K562 (cell line): ENCODE results near the gene CCDC167. TPM values are rescaled to one million over a fixed set of nuclear protein-coding genes. Genes with fewer than 3 reads are reported as not detected.

ENCODE experiments used
- ATAC-seq: fragments of 200-7000 bp; cut with Tn5 transposase; 3 replicates; pipeline ENCODE4 v1.9.1; 2020; ENCODE audit warnings: moderate library complexity
- BruUV-seq: library from RNA; stranded (reverse); fragments of 400-500 nt; replicated peaks from 2 replicates; lab custom pipeline; 2021; lab: Mats Ljungman, UMichigan
- CTCF ChIA-PET: fragments of 300-600 bp; formaldehyde crosslinking; extraction: SDS; loops from one replicate; lab custom pipeline; 2021; ENCODE audit warnings: low intra/inter-chr PET ratio; lab: Yijun Ruan, JAX
- POLR2A ChIA-PET: fragments of 300-600, 350-650 bp; sonication (Branson Sonifier 250); formaldehyde crosslinking; extraction: SDS; loops from one replicate; lab custom pipeline; 2021; ENCODE audit warnings: antibody characterized with exemption, inconsistent platforms; lab: Yijun Ruan, JAX
- DNase-seq, 4 experiments: peaks; one replicate each; pipeline versions ENCODE4 v3.0.0 to v3.0.0-alpha.2; 2011 to 2018; ENCODE audit warnings: low spot score in 3 of 4, mixed read lengths in 3 of 4; ENCODE audit errors: extremely low read depth in 1 of 4
- FAIRE-seq: peaks from 2 replicates; lab custom pipeline; 2011; peaks lifted over from hg19 to GRCh38; lab: Jason Lieb, UNC
- H2AFZ ChIP-seq: 2 replicates; pipeline ENCODE4 v1.6.0; 2011; ENCODE audit warnings: low read depth, low read length, control low read depth, inconsistent platforms
- H3K27ac ChIP-seq: fragments of 200-600 bp; 3 replicates; pipeline ENCODE4 v1.8.0; 2011; ENCODE audit warnings: low read depth, mild to moderate bottlenecking, control low read depth, inconsistent platforms, low read length, moderate library complexity, mixed read lengths; ENCODE audit errors: extremely low read depth
- H3K27me3 ChIP-seq, 2 experiments: fragments of 300-600 bp in 1 of 2; 2 replicates in 1 of 2; 3 replicates in 1 of 2; pipeline versions ENCODE4 v1.6.0 to v1.8.0; 2011; ENCODE audit warnings: inconsistent platforms in 2 of 2, low read length in 2 of 2, mild to moderate bottlenecking in 1 of 2, mixed read lengths in 1 of 2, moderate library complexity in 1 of 2; ENCODE audit not compliant: control insufficient read depth in 2 of 2, insufficient read depth in 2 of 2
- H3K36me3 ChIP-seq: fragments of 300-600 bp; 3 replicates; pipeline ENCODE4 v1.8.0; 2011; ENCODE audit warnings: mild to moderate bottlenecking, low read length, inconsistent platforms; ENCODE audit not compliant: control insufficient read depth, insufficient read depth
- H3K4me1 ChIP-seq, 2 experiments: fragments of 200-600 bp in 1 of 2; replicated peaks in 1 of 2; 2 replicates in 1 of 2; 3 replicates in 1 of 2; pipeline versions ENCODE4 v1.5.1 to v1.8.0; 2011; ENCODE audit warnings: inconsistent platforms in 2 of 2, low read length in 2 of 2, mild to moderate bottlenecking in 1 of 2, mixed read lengths in 1 of 2, moderate library complexity in 1 of 2; ENCODE audit not compliant: control insufficient read depth in 2 of 2, insufficient read depth in 2 of 2
- H3K4me2 ChIP-seq: 2 replicates; pipeline ENCODE4 v1.6.1; 2011; ENCODE audit warnings: low read length, control low read depth, inconsistent platforms, mixed read lengths; ENCODE audit not compliant: insufficient read depth
- H3K4me3 ChIP-seq: fragments of 200-600 bp; sonication (generic), shearing (Covaris generic); 2 replicates; pipeline ENCODE4 v1.5.1; 2016; ENCODE audit warnings: control low read depth, inconsistent platforms
- H3K79me2 ChIP-seq: fragments of 200-600 bp; 3 replicates; pipeline ENCODE4 v1.8.0; 2011; ENCODE audit warnings: low read length, inconsistent platforms; ENCODE audit not compliant: control insufficient read depth, insufficient read depth
- H3K9ac ChIP-seq, 2 experiments: 2 replicates each; pipeline versions ENCODE4 v1.6.0 to v1.6.1; 2011; ENCODE audit warnings: low read depth in 2 of 2, low read length in 2 of 2, control low read depth in 1 of 2, inconsistent platforms in 1 of 2, mild to moderate bottlenecking in 1 of 2, mixed read lengths in 1 of 2; ENCODE audit not compliant: insufficient read depth in 1 of 2
- H3K9me1 ChIP-seq: one replicate; pipeline ENCODE4 v1.6.0; 2011; ENCODE audit warnings: inconsistent platforms, mild to moderate bottlenecking, low read length, moderate library complexity; ENCODE audit not compliant: control insufficient read depth, insufficient read depth
- H3K9me3 ChIP-seq: replicated peaks from 2 replicates; pipeline ENCODE4 v1.5.1; 2011; ENCODE audit warnings: low read depth, low read length, inconsistent platforms; ENCODE audit not compliant: control insufficient read depth, insufficient read depth
- H4K20me1 ChIP-seq: replicated peaks from 2 replicates; pipeline ENCODE4 v1.6.1; 2011; ENCODE audit warnings: low read length, inconsistent platforms, mixed read lengths; ENCODE audit not compliant: control insufficient read depth, insufficient read depth
- BRD9 ChIP-seq: fragments of 450-650 bp; IDR thresholded peaks from 2 replicates; pipeline ENCODE4 v1.6.1; 2018; ENCODE audit warnings: low read depth; ENCODE audit not compliant: partially characterized antibody
- CSDE1 ChIP-seq, 2 experiments: fragments of 450-650 bp; IDR thresholded peaks; 2 replicates each; pipeline ENCODE4 v1.6.1; 2016; ENCODE audit warnings: mild to moderate bottlenecking in 1 of 2
- CTCFL ChIP-seq: IDR thresholded peaks from 2 replicates; pipeline ENCODE4 v1.6.1; 2011; ENCODE audit warnings: borderline replicate concordance, low read depth, mild to moderate bottlenecking, moderate library complexity, low read length; ENCODE audit not compliant: insufficient read depth, poor library complexity, severe bottlenecking
- CUX1 ChIP-seq: fragments of 200-800 bp; sonication (Bioruptor generic); IDR thresholded peaks from 2 replicates; pipeline ENCODE4 v1.6.1; 2016; ENCODE audit warnings: missing genetic modification characterization, missing compliant biosample characterization
- HDAC1 ChIP-seq, 2 experiments: fragments of 450-650 bp; IDR thresholded peaks; 2 replicates each; pipeline ENCODE4 v1.6.1; 2016 to 2017; ENCODE audit warnings: inconsistent platforms in 1 of 2, mild to moderate bottlenecking in 1 of 2, moderate library complexity in 1 of 2
- RNF219 ChIP-seq: fragments of 250-450 bp; sonication (Bioruptor Pico); IDR thresholded peaks from 2 replicates; pipeline ENCODE4 v1.5.0; 2022; ENCODE audit warnings: mild to moderate bottlenecking
- SIN3B ChIP-seq: fragments of 450-650 bp; IDR thresholded peaks from 2 replicates; pipeline ENCODE4 v1.6.1; 2017; ENCODE audit warnings: low read depth, mild to moderate bottlenecking, moderate library complexity
- TBL1XR1 ChIP-seq, 2 experiments: IDR thresholded peaks; 2 replicates each; pipeline ENCODE4 v1.6.1; 2012; ENCODE audit warnings: improper control_type of control experiment in 2 of 2, low read length in 2 of 2, mild to moderate bottlenecking in 1 of 2
- TCF15 ChIP-seq: fragments of 250-450 bp; sonication (Bioruptor Pico); IDR thresholded peaks from 2 replicates; pipeline ENCODE4 v1.8.0; 2022; ENCODE audit warnings: moderate library complexity, mild to moderate bottlenecking, inconsistent platforms
- XRCC5 ChIP-seq: fragments of 200-400 bp; formaldehyde crosslinking; IDR thresholded peaks from 2 replicates; pipeline ENCODE4 v1.6.1; 2017; ENCODE audit warnings: low read depth, mild to moderate bottlenecking, low read length
- ZNF24 ChIP-seq: fragments of 450-650 bp; IDR thresholded peaks from 2 replicates; pipeline ENCODE4 v1.6.1; 2016
- ZNF354B ChIP-seq: fragments of 250-450 bp; sonication (Bioruptor Pico); IDR thresholded peaks from 2 replicates; pipeline ENCODE4 v1.4.0; 2020
- in situ Hi-C: fragments of 300-500 bp; cut with MboI; formaldehyde crosslinking; loops from 4 replicates; pipeline ENCODE4 v1.15.0; 2018; ENCODE audit warnings: inconsistent platforms, mixed read lengths
- intact Hi-C: fragments of 100-400 bp; cut with micrococcal nuclease; formaldehyde crosslinking; loops from 2 replicates; pipeline ENCODE4 v1.14.2; 2022
- polyA plus RNA-seq, 8 experiments: library from polyadenylated mRNA; depleted of rRNA in 4 of 8; stranded (reverse) in 5 of 8; unstranded in 3 of 8; fragments of >200 nt; fragmentation: Nextera tagmentation in 2 of 8; fragmentation: Illumina TruSeq in 1 of 8; extraction: Ambion mirVana in 2 of 8; extraction: Trizol in 1 of 8; gene quantifications; 2 replicates each; pipeline versions ENCODE4 v1.2.1 to v1.2.3, GENCODE V29; 2011 to 2014; ENCODE audit warnings: inconsistent platforms in 1 of 8, missing spikeins in 1 of 8
- total RNA-seq, 7 experiments: library from RNA; depleted of rRNA in 6 of 7; stranded (reverse); fragments of >200 nt in 6 of 7; fragmentation: Illumina TruSeq in 2 of 7; extraction: Trizol in 2 of 7; gene quantifications; 2 replicates each; pipeline versions ENCODE4 v1.2.1 to v1.2.3, GENCODE V29; 2011 to 2021; ENCODE audit warnings: low replicate concordance in 1 of 7

CCDC167 gene
- total and polyA plus RNA-seq, 9 of the 15 experiments (the other 6 are each of a cell fraction or from before 2014, with no cell fraction given), result 26.0 to 114 (median 45.2) TPM

- BruUV-seq, result no TSS peak
- in situ Hi-C loops, result no loop called here
- no peak for TF ChIP-seq XRCC5
- no peak for TF ChIP-seq SIN3B
- TF ChIP-seq TBL1XR1 (IDR thresholded peaks at IDR 0.05; ENCODE audit: low read length in 2 of 2), result no peak
- no peak for TF ChIP-seq CTCFL
- no peak for TF ChIP-seq RNF219 (CRISPR knock-in tag)
- TF ChIP-seq CUX1 (CRISPR knock-in tag), result no peak
- no peak for TF ChIP-seq CSDE1 (IDR thresholded peaks at IDR 0.05)
- peak; percentile 96 for TF ChIP-seq ZNF354B
- no peak for TF ChIP-seq ZNF24
- TF ChIP-seq HDAC1 (IDR thresholded peaks at IDR 0.05), result no peak
- no peak for TF ChIP-seq TCF15 (CRISPR knock-in tag)
- TF ChIP-seq BRD9, result no peak
These were observed 32.0 kb downstream of the CCDC167 start for GRCh38 chr6:37467718-37468117.

More at GRCh38 chr6:37467718-37468117, 32.0 kb downstream of the CCDC167 start:
- Histone ChIP-seq H3K27ac (no peak overlapping the region), H3K4me2 (no peak overlapping the region), H3K36me3 (peaks cover 53% of the 10 kb centered on the region), H3K4me1 (no peaks in the 10 kb centered on the region), H4K20me1 (0 out of 2 replicates have a peak, but pooled peaks cover 8% of the 10 kb centered on the region), H3K9ac (no peak overlapping the region), H3K79me2 (no peaks in the 10 kb centered on the region), H3K9me1 (no peaks in the 10 kb centered on the region), H3K9me3 (no peaks in the 10 kb centered on the region), H3K27me3 (no peaks in the 10 kb centered on the region), H2AFZ (no peak overlapping the region), H3K4me3 (no peak overlapping the region)
- ChIA-PET CTCF (no interaction called here), POLR2A (interaction anchor here (1.0 kb wide), 1 partner anchor 12 kb away, joined by 6 read pairs; no protein-coding TSS in a partner anchor)
- intact Hi-C loops, result no loop called here
- DNase-seq (no peak), ATAC-seq (no peak), FAIRE-seq (no peak)
